Measurements from ENCODE around the gene GCN1.

GRCh38 chr12:120115692-120116440, 78.6 kb downstream of the GCN1 start:
- TF ChIP-seq CTCF (conservative IDR thresholded peaks at IDR 0.05) (no peak), EZH2 (IDR thresholded peaks at IDR 0.05; ENCODE audit: low read depth) (no peak)

Data from PC-9 (cell line).